ENCODE results near the gene HNRNPD.
"Not testable (repeated sequence)": the region's sequence is repeated elsewhere in the genome, so short reads cannot be mapped to it uniquely, and the experiment has no call there.

Gene HNRNPD

GRCh38 chr4:82398263-82398662 lies 24.5 kb upstream of the HNRNPD start:
- H3K4me3 ChIP-seq (IDR thresholded peaks at IDR 0.05; ENCODE audit: insufficient read depth, low read depth, low read length): no peak overlapping the region
- TF ChIP-seq CTCF (conservative IDR thresholded peaks at IDR 0.05; ENCODE audit: low read depth, low read length): no peak
- no peaks in the 10 kb centered on the region for H3K36me3 ChIP-seq (ENCODE audit: insufficient read depth)
- H3K9ac ChIP-seq: no peak overlapping the region
- H4K20me1 ChIP-seq (ENCODE audit: insufficient read depth): no peaks in the 10 kb centered on the region
- H3K27ac ChIP-seq: no peak overlapping the region
- no peaks in the 10 kb centered on the region for H3K4me1 ChIP-seq (ENCODE audit: low read depth, poor library complexity, severe bottlenecking)
- no peak overlapping the region for H2AFZ ChIP-seq (ENCODE audit: low read depth)
- no peaks in the 10 kb centered on the region for H3K27me3 ChIP-seq (ENCODE audit: insufficient read depth, low read depth)
- H3K4me2 ChIP-seq: no peak overlapping the region
- no peaks in the 10 kb centered on the region for H3K79me2 ChIP-seq (ENCODE audit: insufficient read depth, low read depth)

GRCh38 chr4:82397527-82397926 lies 23.7 kb upstream of the HNRNPD start:
- Histone ChIP-seq H2AFZ (ENCODE audit: low read depth) (no peak overlapping the region), H3K4me2 (no peak overlapping the region), H3K79me2 (ENCODE audit: insufficient read depth, low read depth) (no peaks in the 10 kb centered on the region), H3K27me3 (ENCODE audit: insufficient read depth, low read depth) (no peaks in the 10 kb centered on the region), H3K4me3 (IDR thresholded peaks at IDR 0.05; ENCODE audit: insufficient read depth, low read depth, low read length) (no peak overlapping the region), H3K4me1 (ENCODE audit: low read depth, poor library complexity, severe bottlenecking) (no peaks in the 10 kb centered on the region), H3K27ac (no peak overlapping the region), H3K36me3 (ENCODE audit: insufficient read depth) (no peaks in the 10 kb centered on the region), H3K9ac (no peak overlapping the region), H4K20me1 (ENCODE audit: insufficient read depth) (no peaks in the 10 kb centered on the region)
- no peak for TF ChIP-seq CTCF (conservative IDR thresholded peaks at IDR 0.05; ENCODE audit: low read depth, low read length)

- H3K4me2 ChIP-seq: no peak overlapping the region
- no peak overlapping the region for H3K9ac ChIP-seq
- H2AFZ ChIP-seq (ENCODE audit: low read depth): no peak overlapping the region
- TF ChIP-seq CTCF (conservative IDR thresholded peaks at IDR 0.05; ENCODE audit: low read depth, low read length): no peak
- no peaks in the 10 kb centered on the region for H3K4me1 ChIP-seq (ENCODE audit: low read depth, poor library complexity, severe bottlenecking)
- no peak overlapping the region for H3K4me3 ChIP-seq (IDR thresholded peaks at IDR 0.05; ENCODE audit: insufficient read depth, low read depth, low read length)
- H3K27ac ChIP-seq: no peak overlapping the region
- no peaks in the 10 kb centered on the region for H3K27me3 ChIP-seq (ENCODE audit: insufficient read depth, low read depth)
- H3K79me2 ChIP-seq (ENCODE audit: insufficient read depth, low read depth): no peaks in the 10 kb centered on the region
- H4K20me1 ChIP-seq (ENCODE audit: insufficient read depth): no peaks in the 10 kb centered on the region
- H3K36me3 ChIP-seq (ENCODE audit: insufficient read depth): no peaks in the 10 kb centered on the region
Observed at GRCh38 chr4:82394896-82395295, 21.1 kb upstream of the HNRNPD start.

DNA sequence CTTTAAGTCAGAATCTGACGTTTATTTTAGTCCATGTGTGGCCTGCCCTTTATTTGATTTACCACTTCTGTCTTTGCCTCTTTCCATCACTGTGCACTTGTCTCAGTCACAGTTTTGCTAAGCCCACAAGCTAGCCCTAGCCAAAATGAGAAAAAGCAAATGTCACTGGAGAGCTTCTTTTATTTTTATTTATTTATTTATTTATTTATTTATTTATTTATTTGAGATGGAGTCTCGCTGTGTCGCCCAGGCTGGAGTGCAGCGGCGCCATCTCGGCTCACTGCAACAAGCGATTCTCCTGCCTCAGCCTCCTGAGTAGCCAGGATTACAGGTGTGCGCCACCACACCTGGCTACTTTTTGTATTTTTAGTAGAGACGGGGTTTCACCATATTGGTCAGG lies 16.3 kb upstream of the HNRNPD start:
- not testable (repeated sequence) for H3K27ac ChIP-seq; H3K36me3 ChIP-seq (ENCODE audit: insufficient read depth); H3K4me3 ChIP-seq (IDR thresholded peaks at IDR 0.05; ENCODE audit: insufficient read depth, low read depth, low read length); H4K20me1 ChIP-seq (ENCODE audit: insufficient read depth); H3K79me2 ChIP-seq (ENCODE audit: insufficient read depth, low read depth); H3K9ac ChIP-seq; H3K4me2 ChIP-seq; H2AFZ ChIP-seq (ENCODE audit: low read depth); H3K4me1 ChIP-seq (ENCODE audit: low read depth, poor library complexity, severe bottlenecking); H3K27me3 ChIP-seq (ENCODE audit: insufficient read depth, low read depth)

GRCh38 chr4:82388405-82388804 lies 14.6 kb upstream of the HNRNPD start:
- no peaks in the 10 kb centered on the region for H3K79me2 ChIP-seq (ENCODE audit: insufficient read depth, low read depth)

DNA sequence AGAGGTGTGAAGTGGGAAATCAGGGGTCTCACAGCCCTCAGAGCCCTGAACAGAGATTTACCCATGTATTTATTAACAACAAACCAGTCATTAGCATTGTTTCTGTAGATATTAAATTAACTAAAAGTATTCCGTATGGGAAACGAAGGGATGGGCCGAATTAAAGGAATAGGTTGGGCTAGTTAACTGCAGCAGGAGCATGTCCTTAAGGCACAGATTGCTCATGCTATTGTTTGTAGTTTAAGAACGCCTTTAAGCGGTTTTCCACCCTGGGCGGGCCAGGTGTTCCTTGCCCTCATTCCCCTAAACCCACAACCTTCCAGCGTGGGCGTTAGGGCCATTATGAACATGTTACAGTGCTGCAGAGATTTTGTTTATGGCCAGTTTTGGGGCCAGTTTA lies 12.5 kb upstream of the HNRNPD start:
- not testable (repeated sequence) for H3K27me3 ChIP-seq (ENCODE audit: insufficient read depth, low read depth); H3K27ac ChIP-seq; H4K20me1 ChIP-seq (ENCODE audit: insufficient read depth); H3K9ac ChIP-seq; H3K4me1 ChIP-seq (ENCODE audit: low read depth, poor library complexity, severe bottlenecking); H3K36me3 ChIP-seq (ENCODE audit: insufficient read depth); H3K79me2 ChIP-seq (ENCODE audit: insufficient read depth, low read depth); H2AFZ ChIP-seq (ENCODE audit: low read depth); H3K4me3 ChIP-seq (IDR thresholded peaks at IDR 0.05; ENCODE audit: insufficient read depth, low read depth, low read length); H3K4me2 ChIP-seq

More at GRCh38 chr4:82388405-82388804, 14.6 kb upstream of the HNRNPD start:
- Histone ChIP-seq H3K4me1 (ENCODE audit: low read depth, poor library complexity, severe bottlenecking) (no peaks in the 10 kb centered on the region), H3K27ac (no peak overlapping the region), H3K4me3 (IDR thresholded peaks at IDR 0.05; ENCODE audit: insufficient read depth, low read depth, low read length) (no peak overlapping the region), H3K36me3 (ENCODE audit: insufficient read depth) (no peaks in the 10 kb centered on the region), H4K20me1 (ENCODE audit: insufficient read depth) (no peaks in the 10 kb centered on the region), H3K9ac (no peak overlapping the region), H2AFZ (ENCODE audit: low read depth) (no peak overlapping the region), H3K27me3 (ENCODE audit: insufficient read depth, low read depth) (no peaks in the 10 kb centered on the region), H3K4me2 (no peak overlapping the region)
- TF ChIP-seq CTCF (conservative IDR thresholded peaks at IDR 0.05; ENCODE audit: low read depth, low read length): no peak
